Stimulated activated CD4-positive, alpha-beta T cell treated with anti-CD3 and anti-CD28 coated beads, Interleukin-15, amount 100 ng/mL, for 24 hours (primary cell): Measurements from ENCODE around the gene HIBADH.
A peak's percentile ranks its signal among the peaks of the same experiment; 100 is the strongest.
"Not testable (repeated sequence)": the region's sequence is repeated elsewhere in the genome, so short reads cannot be mapped to it uniquely, and the experiment has no call there.

ENCODE experiments used
- DNase-seq: peaks from one replicate; pipeline ENCODE4 v3.0.0-alpha.2; 2020

Gene HIBADH

DNA sequence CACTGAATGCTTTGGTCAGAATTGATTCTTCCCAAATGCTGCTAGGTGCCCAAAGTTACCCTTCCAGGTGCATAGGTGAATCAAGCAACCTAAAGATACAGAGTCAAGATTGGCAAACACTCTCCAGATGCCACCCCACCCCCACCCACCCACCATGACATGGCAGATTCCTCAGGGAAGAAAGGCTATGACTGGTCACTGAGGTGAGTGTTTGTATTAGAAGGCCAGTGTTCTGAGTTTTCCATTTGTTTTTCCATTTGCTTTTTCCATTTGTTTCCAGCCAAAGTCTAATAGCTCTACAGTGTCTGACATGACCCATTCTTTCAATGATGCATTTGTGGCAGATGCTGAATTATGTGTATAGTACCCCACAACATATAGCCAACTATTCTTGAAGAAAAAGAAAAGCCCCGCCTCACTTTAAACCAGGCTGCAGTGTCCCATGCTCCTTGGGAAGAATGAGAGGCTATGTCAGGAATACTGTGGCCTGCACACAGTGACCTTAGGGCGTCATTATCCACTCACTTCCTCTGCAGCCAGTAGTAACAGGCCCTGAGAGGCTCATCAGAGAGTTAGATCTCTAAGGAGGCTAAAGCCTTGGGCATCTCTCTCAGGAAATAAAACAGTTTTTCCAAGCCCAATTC lies 16.1 kb upstream of the HIBADH start:
- DNase-seq, result no peak

- DNase-seq, result no peak
Measured at GRCh38 chr7:27677912-27678612, 15.4 kb upstream of the HIBADH start.

DNA sequence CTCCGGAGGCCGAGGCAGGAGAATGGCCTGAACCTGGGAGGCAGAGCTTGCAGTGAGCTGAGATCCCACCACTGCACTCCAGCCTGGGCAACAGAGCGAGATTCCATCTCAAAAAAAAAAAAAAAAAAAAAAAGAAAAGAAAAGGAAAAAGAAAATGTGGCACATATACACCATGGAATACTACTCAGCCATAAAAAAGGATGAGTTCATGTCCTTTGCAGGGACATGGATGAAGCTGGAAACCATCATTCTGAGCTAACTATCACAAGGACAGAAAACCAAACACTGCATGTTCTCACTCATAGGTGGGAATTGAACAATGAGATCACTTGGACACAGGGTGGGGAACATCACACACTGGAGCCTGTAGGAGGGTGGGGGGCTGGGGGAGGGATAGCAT lies 11.4 kb upstream of the HIBADH start:
- DNase-seq, result not testable (repeated sequence)

GRCh38 chr7:27671675-27672074 lies 9.0 kb upstream of the HIBADH start:
- DNase-seq, result no peak

DNA sequence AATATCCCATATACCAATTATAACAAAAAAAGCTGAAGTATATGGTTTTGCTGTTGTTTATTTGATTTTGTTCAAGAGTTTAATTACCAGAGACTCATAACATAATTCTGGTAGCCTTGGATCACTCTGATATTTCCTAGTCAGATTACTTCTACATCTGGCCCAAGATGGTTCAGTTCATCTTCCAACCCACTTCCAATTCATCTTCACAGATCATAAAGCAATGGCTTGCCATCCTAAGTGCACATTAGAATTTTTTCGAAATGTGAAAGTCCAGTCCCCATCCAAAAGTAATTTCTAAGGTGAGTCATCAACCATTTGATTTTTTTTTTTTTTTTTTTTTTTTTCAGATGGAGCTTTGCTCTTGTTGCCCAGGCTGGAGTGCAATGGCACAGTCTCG lies 8.0 kb upstream of the HIBADH start:
- no peak for DNase-seq

GRCh38 chr7:27670177-27670576 lies 7.5 kb upstream of the HIBADH start:
- no peak for DNase-seq

DNA sequence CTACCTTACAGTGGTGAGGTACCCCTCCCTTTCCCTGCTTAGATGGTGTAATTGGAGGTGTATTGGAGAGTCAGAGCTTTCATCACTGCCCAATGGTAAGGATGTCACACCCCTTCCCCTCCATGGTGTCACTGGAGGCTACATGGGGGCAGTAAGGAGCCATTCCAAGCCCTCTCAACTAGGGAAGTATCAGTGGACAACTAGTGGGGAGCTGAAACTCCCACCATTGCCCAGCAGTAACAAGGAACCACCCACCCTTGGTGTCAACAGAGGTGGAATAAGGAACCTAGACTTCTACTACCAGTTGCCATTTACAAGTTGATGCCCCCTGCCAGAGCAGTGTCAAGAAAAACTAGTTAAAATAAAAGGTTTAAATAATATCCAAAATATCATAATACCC lies 2.8 kb upstream of the HIBADH start:
- DNase-seq, result no peak

GRCh38 chr7:27663989-27664331 lies 1.3 kb upstream of the HIBADH start:
- DNase-seq, result no peak

- DNase-seq, result peak; percentile 39
Measured at GRCh38 chr7:27661811-27662489, 733 bp downstream of the HIBADH start.

- DNase-seq, result no peak
Measured at GRCh38 chr7:27656724-27657123, 6.0 kb downstream of the HIBADH start.

- DNase-seq, result no peak
Measured at GRCh38 chr7:27655184-27655583, 7.5 kb downstream of the HIBADH start.

- DNase-seq, result no peak
Measured at GRCh38 chr7:27652518-27652917, 10.2 kb downstream of the HIBADH start.

- DNase-seq, result no peak
Measured at GRCh38 chr7:27651702-27652101, 11.0 kb downstream of the HIBADH start.

DNA sequence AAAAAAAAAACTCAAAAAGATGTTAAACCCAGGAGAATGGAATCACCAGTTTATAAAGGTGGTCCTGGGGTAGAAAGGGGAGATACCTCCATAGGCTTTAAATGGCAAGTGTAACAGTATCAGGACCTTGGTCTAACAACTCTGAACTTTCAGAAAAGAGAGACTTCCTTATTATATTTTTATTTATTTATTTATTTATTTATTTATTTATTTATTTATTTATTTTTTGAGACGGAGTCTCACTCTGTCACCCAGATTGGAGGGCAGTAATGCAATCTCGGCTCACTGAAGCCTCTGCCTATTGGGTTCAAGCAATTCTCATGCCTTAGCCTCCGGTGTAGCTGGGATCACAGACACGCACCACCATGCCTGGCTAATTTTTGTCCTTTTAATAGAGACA lies 12.4 kb downstream of the HIBADH start:
- no peak for DNase-seq

DNA sequence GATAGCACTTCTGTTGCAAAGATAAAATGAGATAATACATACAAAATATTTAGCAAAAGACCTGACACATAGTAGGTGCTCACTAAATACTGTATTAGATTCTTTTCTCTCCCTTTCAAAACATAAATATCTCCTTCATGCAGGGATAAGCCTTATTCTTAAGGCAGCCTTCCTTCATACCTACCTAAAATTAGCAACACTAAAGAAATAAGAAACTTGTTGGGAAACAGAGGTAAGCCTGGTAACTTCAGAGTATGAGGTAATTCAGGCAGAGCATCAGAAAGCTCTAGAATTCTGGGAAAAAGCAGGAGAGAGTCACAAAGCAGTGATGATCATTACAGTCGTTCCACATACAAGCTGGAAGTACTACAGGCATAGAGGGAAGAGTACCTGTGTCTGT lies 15.2 kb downstream of the HIBADH start:
- DNase-seq, result no peak

DNA sequence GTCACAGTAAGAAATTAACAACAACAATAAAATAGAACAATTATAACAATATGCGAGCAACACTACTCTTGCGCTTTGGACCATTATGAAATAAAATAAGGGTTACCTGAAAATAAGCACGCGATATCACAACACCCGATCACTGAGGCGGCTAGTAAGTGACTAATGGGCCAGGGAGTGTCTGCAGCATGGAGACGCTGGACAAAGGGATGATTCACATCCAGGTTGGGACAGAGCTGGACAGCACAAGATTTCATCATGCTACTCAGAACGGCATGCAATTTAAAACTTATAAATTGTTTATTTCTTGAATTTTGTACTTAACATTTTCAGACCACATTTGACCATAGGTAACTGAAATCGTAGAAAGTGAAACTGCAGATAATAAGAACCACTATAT lies 15.6 kb downstream of the HIBADH start:
- DNase-seq, result no peak

DNA sequence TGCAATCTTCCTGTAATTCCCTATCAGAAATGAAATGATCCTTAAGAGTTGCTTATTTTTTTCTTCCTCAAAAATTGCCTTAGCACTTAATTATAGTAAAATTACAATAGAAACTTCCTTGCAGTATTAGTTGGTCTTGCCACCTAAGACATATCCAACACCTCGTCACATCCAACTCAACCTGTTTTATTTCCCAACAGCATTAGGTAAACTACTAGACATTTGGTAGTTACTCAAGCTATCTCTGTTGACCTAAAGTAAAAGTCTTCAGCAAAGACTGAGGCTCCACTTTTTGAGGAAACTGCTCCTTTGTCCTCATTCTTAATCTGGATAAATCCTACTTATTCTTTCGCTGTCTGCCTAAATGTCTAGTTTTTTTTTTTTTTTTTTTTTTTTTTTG lies 20.4 kb downstream of the HIBADH start:
- no peak for DNase-seq

DNA sequence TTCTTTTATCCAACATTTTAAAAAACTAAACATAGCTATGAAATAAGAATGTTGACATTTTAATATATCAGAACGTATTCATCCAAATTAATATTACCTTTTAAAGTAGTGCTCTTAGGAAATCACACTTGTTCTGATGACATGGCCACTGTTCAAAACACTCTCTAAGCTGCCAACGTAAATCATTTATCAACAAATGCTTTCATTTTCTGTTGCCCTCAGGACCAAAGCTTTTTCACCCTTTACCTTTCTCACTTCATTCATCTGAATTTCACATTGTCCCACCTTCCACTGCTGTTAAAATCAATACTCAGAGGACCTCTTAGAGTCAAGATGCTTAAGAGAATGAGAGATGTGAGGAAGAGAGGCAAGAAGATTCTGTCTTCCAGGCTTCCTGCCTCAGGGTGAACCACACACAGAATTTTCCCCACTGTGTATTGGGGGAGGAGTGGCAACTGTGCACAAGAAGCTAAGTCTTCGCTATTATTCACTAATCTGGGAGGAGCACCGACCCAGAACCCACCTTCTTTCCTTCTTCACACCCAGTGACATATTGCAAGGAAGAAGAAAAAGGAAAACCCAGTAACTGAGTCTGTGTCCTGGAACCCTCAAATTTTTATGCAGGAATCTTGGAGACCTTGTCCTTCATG lies 21.0 kb downstream of the HIBADH start:
- no peak for DNase-seq

DNA sequence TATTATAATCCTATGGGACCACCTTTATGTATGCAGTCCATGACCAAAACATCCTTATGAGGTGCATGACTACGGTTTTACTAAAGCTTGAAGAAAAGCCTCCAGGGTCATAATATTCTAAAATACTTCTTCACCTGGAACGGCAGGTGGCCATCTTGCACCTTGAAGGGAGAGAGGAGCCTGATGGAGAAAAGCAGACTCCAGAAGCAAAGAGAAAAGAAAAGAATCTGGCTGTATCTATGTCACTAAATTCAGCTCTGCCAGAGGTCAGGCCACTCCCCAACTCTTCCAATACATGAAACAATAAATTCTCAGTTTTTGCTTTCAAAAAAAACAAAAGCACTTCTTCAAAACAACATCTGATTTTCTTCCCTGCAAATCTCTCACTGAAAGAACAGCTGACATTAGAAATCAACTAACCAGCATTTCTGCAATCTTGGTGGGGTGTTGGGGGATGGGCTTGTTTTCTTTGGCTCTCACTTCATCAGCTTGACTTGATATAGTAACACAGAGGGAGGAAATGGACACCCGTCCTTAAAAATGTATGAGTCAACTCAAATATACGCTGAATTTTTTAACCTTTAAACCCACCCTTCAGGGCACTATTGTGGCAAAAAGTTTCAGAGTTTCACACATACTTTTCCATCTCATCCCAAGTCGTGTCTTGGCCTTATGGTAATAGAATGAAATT lies 21.7 kb downstream of the HIBADH start:
- DNase-seq, result no peak

- DNase-seq, result no peak
Measured at GRCh38 chr7:27639851-27640250, 22.8 kb downstream of the HIBADH start.

GRCh38 chr7:27639048-27639447 lies 23.6 kb downstream of the HIBADH start:
- DNase-seq, result not testable (repeated sequence)

DNA sequence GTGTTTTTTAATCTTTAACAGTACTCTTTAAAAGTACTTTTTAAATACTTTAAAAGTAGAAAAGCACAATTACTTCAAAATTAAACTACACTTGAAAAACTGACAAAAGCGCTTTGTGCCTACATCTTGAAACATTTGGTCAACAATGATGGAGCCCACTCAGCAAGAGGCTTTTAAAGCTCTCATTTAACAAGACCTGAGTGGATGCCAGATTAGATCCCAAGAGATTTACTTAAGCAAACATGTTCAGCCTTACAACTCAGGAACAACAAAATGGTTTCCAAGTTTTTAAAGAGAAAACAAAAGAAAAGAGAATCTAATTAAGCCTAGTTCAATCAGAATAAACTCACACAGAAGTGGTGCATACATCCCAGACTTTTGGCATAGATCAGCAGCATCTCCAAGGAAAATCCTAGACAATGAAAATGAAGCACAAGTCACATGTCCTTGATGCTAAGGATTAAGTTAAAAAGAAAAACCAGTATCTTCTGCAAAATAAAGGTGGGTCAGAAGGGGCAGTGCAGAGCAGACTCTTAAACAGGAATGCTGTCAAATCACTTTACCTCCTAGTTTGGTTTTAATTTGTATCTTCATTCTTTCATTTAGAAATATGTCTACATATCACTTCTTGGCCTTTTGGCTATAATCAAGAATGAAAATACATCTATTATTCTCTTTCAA lies 26.2 kb downstream of the HIBADH start:
- no peak for DNase-seq

GRCh38 chr7:27635728-27636127 lies 27.0 kb downstream of the HIBADH start:
- DNase-seq, result no peak
